ENCODE results near the gene AMBP. TPM values are rescaled to one million over a fixed set of nuclear protein-coding genes. Genes with fewer than 3 reads are reported as not detected.

The AMBP gene
- polyA plus RNA-seq, 1 of the 3 experiments (the other 2 are of a cell fraction) = 0.16 TPM

DNA sequence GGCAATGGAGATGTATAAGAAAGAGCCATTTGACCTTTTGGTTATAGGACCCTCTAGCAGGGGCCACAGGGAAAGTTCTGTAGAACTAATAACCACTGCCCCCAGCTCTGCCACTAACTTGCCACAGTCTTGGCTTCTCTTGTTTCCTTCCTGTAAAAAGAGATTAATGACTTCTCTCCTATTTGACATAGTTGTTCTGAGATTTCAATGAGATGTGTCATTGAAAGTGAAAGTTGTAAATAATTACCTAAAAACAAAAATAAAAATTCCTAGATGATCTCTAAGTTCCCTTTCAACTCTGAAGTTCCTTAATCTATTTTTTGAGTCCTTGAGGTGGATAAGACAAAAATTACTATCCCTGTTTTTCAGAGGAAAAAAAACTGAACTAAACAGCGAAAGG, 22.4 kb upstream of the AMBP start:
- H3K4me2 ChIP-seq = no peak overlapping the region
- CTCF ChIA-PET = interaction anchor here (0.7 to 9.1 kb wide), 4 partner anchors 18 to 190 kb away, joined by 3 to 59 read pairs (median 19); no protein-coding TSS in a partner anchor
- no peak for TF ChIP-seq GATA2 (CRISPR knock-in tag; IDR thresholded peaks at IDR 0.05)
- TF ChIP-seq SMC3 (IDR thresholded peaks at IDR 0.05; ENCODE audit: low read depth, low read length) = no peak
- TF ChIP-seq, protein P1, sequence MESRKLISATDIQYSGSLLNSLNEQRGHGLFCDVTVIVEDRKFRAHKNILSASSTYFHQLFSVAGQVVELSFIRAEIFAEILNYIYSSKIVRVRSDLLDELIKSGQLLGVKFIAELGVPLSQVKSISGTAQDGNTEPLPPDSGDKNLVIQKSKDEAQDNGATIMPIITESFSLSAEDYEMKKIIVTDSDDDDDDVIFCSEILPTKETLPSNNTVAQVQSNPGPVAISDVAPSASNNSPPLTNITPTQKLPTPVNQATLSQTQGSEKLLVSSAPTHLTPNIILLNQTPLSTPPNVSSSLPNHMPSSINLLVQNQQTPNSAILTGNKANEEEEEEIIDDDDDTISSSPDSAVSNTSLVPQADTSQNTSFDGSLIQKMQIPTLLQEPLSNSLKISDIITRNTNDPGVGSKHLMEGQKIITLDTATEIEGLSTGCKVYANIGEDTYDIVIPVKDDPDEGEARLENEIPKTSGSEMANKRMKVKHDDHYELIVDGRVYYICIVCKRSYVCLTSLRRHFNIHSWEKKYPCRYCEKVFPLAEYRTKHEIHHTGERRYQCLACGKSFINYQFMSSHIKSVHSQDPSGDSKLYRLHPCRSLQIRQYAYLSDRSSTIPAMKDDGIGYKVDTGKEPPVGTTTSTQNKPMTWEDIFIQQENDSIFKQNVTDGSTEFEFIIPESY (IDR thresholded peaks at IDR 0.05; ENCODE audit: borderline replicate concordance, low read depth) = no peak
- TF ChIP-seq FOXM1 (IDR thresholded peaks at IDR 0.05; ENCODE audit: low read depth) = no peak
- TF ChIP-seq MAX (IDR thresholded peaks at IDR 0.05; ENCODE audit: low read depth) = no peak
- TF ChIP-seq, protein P2, sequence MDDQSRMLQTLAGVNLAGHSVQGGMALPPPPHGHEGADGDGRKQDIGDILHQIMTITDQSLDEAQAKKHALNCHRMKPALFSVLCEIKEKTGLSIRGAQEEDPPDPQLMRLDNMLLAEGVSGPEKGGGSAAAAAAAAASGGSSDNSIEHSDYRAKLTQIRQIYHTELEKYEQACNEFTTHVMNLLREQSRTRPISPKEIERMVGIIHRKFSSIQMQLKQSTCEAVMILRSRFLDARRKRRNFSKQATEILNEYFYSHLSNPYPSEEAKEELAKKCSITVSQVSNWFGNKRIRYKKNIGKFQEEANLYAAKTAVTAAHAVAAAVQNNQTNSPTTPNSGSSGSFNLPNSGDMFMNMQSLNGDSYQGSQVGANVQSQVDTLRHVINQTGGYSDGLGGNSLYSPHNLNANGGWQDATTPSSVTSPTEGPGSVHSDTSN (IDR thresholded peaks at IDR 0.05) = no peak
- no peak for TF ChIP-seq TCF12 (IDR thresholded peaks at IDR 0.05)
- TF ChIP-seq RFX5 (IDR thresholded peaks at IDR 0.05; ENCODE audit: low read length) = no peak
- H2AFZ ChIP-seq (ENCODE audit: low read depth) = no peak overlapping the region
- DNase-seq = no peak
- peaks cover 0 to 9% of the 10 kb centered on the region in 2 experiments; a peak in 1 of 4 replicates for H3K4me1 ChIP-seq (ENCODE audit: control insufficient read depth in 1 of 2, insufficient read depth in 2 of 2, low read depth in 1 of 2, low read length in 1 of 2)
- WGBS (ENCODE audit: low lambda C conversion rate) = 47% methylated on average over 1 of the region's 1 CpG
- no peaks in the 10 kb centered on the region for H3K9me2 ChIP-seq
- H3K4me3 ChIP-seq (ENCODE audit: low read depth in 2 of 2, low read length in 1 of 2) = no peak overlapping the region
- peaks cover 0 to 3% of the 10 kb centered on the region in 2 experiments for H3K36me3 ChIP-seq (replicated peaks in 1 of 2; ENCODE audit: control insufficient read depth in 1 of 2, insufficient read depth in 2 of 2, low read length in 1 of 2)
- no peaks in the 10 kb centered on the region for H3K79me2 ChIP-seq (ENCODE audit: insufficient read depth)
- H3K9ac ChIP-seq = no peak overlapping the region
- no peaks in the 10 kb centered on the region for H4K20me1 ChIP-seq (ENCODE audit: insufficient read depth)
- H3K27ac ChIP-seq (ENCODE audit: low read depth in 2 of 2, low read length in 1 of 2) = no peak overlapping the region
- peaks cover 8% of the 10 kb centered on the region; the same call in 1 of the 2 replicates for H3K27me3 ChIP-seq (ENCODE audit: insufficient read depth)
- H3F3A ChIP-seq (replicated peaks; ENCODE audit: insufficient read depth) = peaks cover 17% of the 10 kb centered on the region
- POLR2A ChIA-PET = no interaction called here
- peaks cover 17% of the 10 kb centered on the region; the same call in 1 of the 2 replicates for H3K9me3 ChIP-seq

DNA sequence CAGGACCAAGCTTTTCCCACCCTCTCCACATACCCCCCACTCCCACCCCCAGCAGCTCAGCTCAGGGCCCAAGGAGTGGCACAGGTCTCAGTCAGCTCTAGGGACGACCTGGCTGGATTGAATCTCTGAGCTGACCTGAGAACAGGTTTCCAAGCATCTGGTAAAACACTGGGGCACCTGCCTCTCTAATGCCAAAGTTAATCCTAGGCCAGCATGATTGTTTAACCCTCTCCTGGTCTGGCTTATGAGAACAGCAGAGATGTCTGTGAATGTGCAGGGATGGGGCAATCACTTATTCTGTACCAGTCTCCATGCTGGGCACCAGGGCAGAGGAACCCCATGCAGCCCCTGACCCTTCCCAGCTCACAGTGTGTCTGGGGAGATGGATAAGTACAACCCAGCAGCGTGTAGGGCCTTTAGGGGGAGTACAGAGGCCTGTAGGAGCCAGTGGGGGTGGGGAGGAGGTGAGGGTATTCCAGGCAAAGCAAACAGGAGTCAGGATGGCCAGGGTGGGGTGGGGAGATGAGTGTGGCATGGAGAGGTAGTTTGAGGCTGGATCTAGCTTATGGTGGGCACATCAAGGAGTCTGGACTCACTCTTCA, 21.7 kb upstream of the AMBP start:
- peaks cover 17% of the 10 kb centered on the region; the same call in 1 of the 2 replicates for H3K9me3 ChIP-seq
- peaks cover 0 to 3% of the 10 kb centered on the region in 2 experiments for H3K36me3 ChIP-seq (replicated peaks in 1 of 2; ENCODE audit: control insufficient read depth in 1 of 2, insufficient read depth in 2 of 2, low read length in 1 of 2)
- ChIA-PET POLR2A (no interaction called here), CTCF (interaction anchor here (0.8 to 9.1 kb wide), 7 partner anchors 8 to 204 kb away, joined by 3 to 59 read pairs (median 5); no protein-coding TSS in a partner anchor)
- no peak overlapping the region for H3K27ac ChIP-seq (ENCODE audit: low read depth in 2 of 2, low read length in 1 of 2)
- DNase-seq = no peak
- no peaks in the 10 kb centered on the region for H3K79me2 ChIP-seq (ENCODE audit: insufficient read depth)
- WGBS (ENCODE audit: low lambda C conversion rate) = 50% methylated on average over 1 of the region's 2 CpGs
- H3K9ac ChIP-seq = no peak overlapping the region
- peaks cover 13% of the 10 kb centered on the region for H3F3A ChIP-seq (replicated peaks; ENCODE audit: insufficient read depth)
- peaks cover 0 to 9% of the 10 kb centered on the region in 2 experiments; a peak in 1 of 4 replicates for H3K4me1 ChIP-seq (ENCODE audit: control insufficient read depth in 1 of 2, insufficient read depth in 2 of 2, low read depth in 1 of 2, low read length in 1 of 2)
- no peaks in the 10 kb centered on the region for H4K20me1 ChIP-seq (ENCODE audit: insufficient read depth)
- H3K9me2 ChIP-seq = no peaks in the 10 kb centered on the region
- no peak overlapping the region for H3K4me2 ChIP-seq
- H3K4me3 ChIP-seq (ENCODE audit: low read depth in 2 of 2, low read length in 1 of 2) = no peak overlapping the region
- peaks cover 8% of the 10 kb centered on the region; the same call in 1 of the 2 replicates for H3K27me3 ChIP-seq (ENCODE audit: insufficient read depth)
- no peak overlapping the region for H2AFZ ChIP-seq (ENCODE audit: low read depth)
- TF ChIP-seq EZH2phosphoT487 (IDR thresholded peaks at IDR 0.05; ENCODE audit: borderline replicate concordance, low read depth) (no peak), TEAD4 (IDR thresholded peaks at IDR 0.05; ENCODE audit: borderline replicate concordance, insufficient read depth) (no peak), USF1 (IDR thresholded peaks at IDR 0.05; ENCODE audit: borderline replicate concordance, low read depth) (no peak), REST (IDR thresholded peaks at IDR 0.05; ENCODE audit: low read depth, low read length) (no peak), FOSL2 (IDR thresholded peaks at IDR 0.05; ENCODE audit: borderline replicate concordance, low read depth) (no peak), FOXJ3 (CRISPR knock-in tag; IDR thresholded peaks at IDR 0.05) (no peak), GABPA (IDR thresholded peaks at IDR 0.05; ENCODE audit: low read depth) (no peak), SIN3A (IDR thresholded peaks at IDR 0.05; ENCODE audit: borderline replicate concordance, low read depth, low read length) (no peak), NFIC (IDR thresholded peaks at IDR 0.05; ENCODE audit: borderline replicate concordance) (no peak), IRF3 (IDR thresholded peaks at IDR 0.05; ENCODE audit: low read depth, low read length) (no peak)
